Measurements from ENCODE around the gene SATB2. TPM values are rescaled to one million over a fixed set of nuclear protein-coding genes. Genes with fewer than 3 reads are reported as not detected.

Gene SATB2
- total RNA-seq, 1 experiment from 2014 or later, result 3.0 TPM

DNA sequence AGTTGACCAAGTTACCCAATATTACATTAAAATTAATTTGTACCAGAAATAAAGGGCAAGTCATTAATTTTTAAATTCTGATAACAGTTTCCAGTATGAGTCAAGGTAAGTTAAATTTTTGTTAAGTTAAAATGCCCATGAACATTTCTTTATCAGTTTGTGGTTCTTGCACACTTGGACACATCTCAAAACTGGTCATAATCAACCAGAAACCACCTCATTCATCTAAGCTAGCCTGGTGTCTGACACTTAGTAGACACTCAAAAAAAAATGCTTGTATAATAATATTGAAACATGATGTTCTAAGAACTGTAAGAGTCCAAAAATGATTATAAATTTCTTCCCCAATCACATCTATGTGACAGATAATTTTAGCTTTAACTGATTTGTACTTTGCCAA is 62.4 kb downstream of the SATB2 start:
- TF ChIP-seq, protein P1, sequence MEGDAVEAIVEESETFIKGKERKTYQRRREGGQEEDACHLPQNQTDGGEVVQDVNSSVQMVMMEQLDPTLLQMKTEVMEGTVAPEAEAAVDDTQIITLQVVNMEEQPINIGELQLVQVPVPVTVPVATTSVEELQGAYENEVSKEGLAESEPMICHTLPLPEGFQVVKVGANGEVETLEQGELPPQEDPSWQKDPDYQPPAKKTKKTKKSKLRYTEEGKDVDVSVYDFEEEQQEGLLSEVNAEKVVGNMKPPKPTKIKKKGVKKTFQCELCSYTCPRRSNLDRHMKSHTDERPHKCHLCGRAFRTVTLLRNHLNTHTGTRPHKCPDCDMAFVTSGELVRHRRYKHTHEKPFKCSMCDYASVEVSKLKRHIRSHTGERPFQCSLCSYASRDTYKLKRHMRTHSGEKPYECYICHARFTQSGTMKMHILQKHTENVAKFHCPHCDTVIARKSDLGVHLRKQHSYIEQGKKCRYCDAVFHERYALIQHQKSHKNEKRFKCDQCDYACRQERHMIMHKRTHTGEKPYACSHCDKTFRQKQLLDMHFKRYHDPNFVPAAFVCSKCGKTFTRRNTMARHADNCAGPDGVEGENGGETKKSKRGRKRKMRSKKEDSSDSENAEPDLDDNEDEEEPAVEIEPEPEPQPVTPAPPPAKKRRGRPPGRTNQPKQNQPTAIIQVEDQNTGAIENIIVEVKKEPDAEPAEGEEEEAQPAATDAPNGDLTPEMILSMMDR (conservative IDR thresholded peaks at IDR 0.05; ENCODE audit: low read depth, low read length), result no peak
- TF ChIP-seq EZH2phosphoT487 (IDR thresholded peaks at IDR 0.05; ENCODE audit: borderline replicate concordance, low read length) (no peak), EZH2 (IDR thresholded peaks at IDR 0.05; ENCODE audit: low read length, unreplicated experiment) (no peak)
- H3K4me2 ChIP-seq (ENCODE audit: low read length), result no peak overlapping the region

DNA sequence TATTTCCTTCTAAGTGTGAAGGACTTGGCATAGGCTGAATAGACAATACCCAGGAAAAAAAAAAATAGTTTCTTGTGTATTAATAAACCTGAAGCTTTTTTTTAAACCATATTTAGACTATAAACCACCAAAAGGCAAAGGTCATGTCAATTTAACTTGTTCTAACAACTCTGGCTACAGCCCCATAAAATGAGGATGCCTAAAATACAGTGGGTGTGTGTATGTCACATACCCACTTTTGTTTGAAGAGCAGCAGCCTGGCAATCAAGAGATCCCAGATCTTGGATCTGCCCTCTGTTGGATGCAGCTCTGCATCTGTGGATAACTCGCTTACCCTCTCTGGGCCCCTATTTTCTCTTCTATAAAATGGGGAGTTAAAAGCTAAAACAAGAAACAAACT is 65.4 kb downstream of the SATB2 start:
- no peaks in the 10 kb centered on the region for H3K9me2 ChIP-seq (replicated peaks; ENCODE audit: low read length)
- no peaks in the 10 kb centered on the region for H3K79me2 ChIP-seq (ENCODE audit: low read length)
- no peaks in the 10 kb centered on the region for H3K27me3 ChIP-seq (ENCODE audit: low read length)
- POLR2A ChIA-PET (ENCODE audit: unreplicated experiment), result no interaction called here
- no peak for TF ChIP-seq EZH2 (IDR thresholded peaks at IDR 0.05; ENCODE audit: low read length, unreplicated experiment)
- TF ChIP-seq, protein P1 (conservative IDR thresholded peaks at IDR 0.05; ENCODE audit: low read depth, low read length), result no peak
- no peaks in the 10 kb centered on the region for H4K20me1 ChIP-seq (ENCODE audit: low read length)
- CTCF ChIA-PET, result no interaction called here
- no TSS peak for BruUV-seq (replicated peaks)
- ATAC-seq (peak; percentile 81), DNase-seq (peak; percentile 19)
- no peak overlapping the region for H3K4me2 ChIP-seq (ENCODE audit: low read length)
- intact Hi-C loops (cut with micrococcal nuclease), result loop anchor here (2.0 kb wide), 1 partner anchor 16 kb away; no protein-coding TSS in a partner anchor
- H3K9me3 ChIP-seq (ENCODE audit: low read length), result no peaks in the 10 kb centered on the region
- no peaks in the 10 kb centered on the region for H3K4me1 ChIP-seq (ENCODE audit: insufficient read depth, low read length)
- no peaks in the 10 kb centered on the region for H3F3A ChIP-seq (ENCODE audit: low read length, unreplicated experiment)
- H3K9ac ChIP-seq (ENCODE audit: low read length), result no peak overlapping the region
- H3K36me3 ChIP-seq (ENCODE audit: low read depth, low read length), result no peaks in the 10 kb centered on the region
- H2AFZ ChIP-seq (ENCODE audit: low read length), result no peak overlapping the region
- no peak overlapping the region for H3K27ac ChIP-seq (ENCODE audit: low read length)
- H3K4me3 ChIP-seq (ENCODE audit: low read length), result no peak overlapping the region

More for the DNA sequence above, 62.4 kb downstream of the SATB2 start:
- Histone ChIP-seq H3K4me3 (ENCODE audit: low read length) (no peak overlapping the region), H3K36me3 (ENCODE audit: low read depth, low read length) (no peaks in the 10 kb centered on the region), H2AFZ (ENCODE audit: low read length) (no peak overlapping the region), H3K4me1 (ENCODE audit: insufficient read depth, low read length) (no peaks in the 10 kb centered on the region), H3K27me3 (ENCODE audit: low read length) (no peaks in the 10 kb centered on the region), H3K27ac (ENCODE audit: low read length) (no peak overlapping the region), H3K79me2 (ENCODE audit: low read length) (no peaks in the 10 kb centered on the region), H3K9me2 (replicated peaks; ENCODE audit: low read length) (no peaks in the 10 kb centered on the region), H4K20me1 (ENCODE audit: low read length) (no peaks in the 10 kb centered on the region), H3K9ac (ENCODE audit: low read length) (no peak overlapping the region), H3K9me3 (ENCODE audit: low read length) (no peaks in the 10 kb centered on the region), H3F3A (ENCODE audit: low read length, unreplicated experiment) (no peaks in the 10 kb centered on the region)
- ChIA-PET CTCF (no interaction called here), POLR2A (ENCODE audit: unreplicated experiment) (no interaction called here)
- no TSS peak for BruUV-seq (replicated peaks)
- ATAC-seq (no peak), DNase-seq (no peak)
- intact Hi-C loops (cut with micrococcal nuclease), result no loop called here

DNA sequence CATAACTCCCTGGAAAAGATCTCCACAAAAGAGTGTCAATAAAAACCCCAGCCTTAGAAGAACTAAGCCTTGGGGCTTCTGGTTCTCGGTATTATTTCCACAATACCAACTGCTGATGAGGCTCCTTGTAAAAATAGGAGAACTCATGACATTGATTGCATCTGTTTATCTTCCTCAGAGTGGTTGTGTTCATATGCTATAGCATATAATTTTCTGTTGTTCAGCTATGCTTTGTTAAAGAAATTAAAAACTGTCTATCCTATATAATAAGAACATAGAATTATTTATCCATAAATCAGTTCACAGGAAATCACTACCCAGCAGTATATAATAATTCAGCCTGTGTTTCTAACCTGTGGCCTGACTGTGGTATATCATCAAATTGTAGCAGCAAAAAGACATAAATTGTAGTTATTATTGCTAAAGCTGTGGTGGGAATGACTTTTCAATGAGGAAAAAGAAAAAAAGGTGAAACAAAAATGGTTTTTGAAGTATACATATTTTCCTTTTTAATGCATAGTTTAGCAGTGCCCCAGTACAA is 68.9 kb downstream of the SATB2 start:
- no peak overlapping the region for H3K4me3 ChIP-seq (ENCODE audit: low read length)
- ChIA-PET CTCF (no interaction called here), POLR2A (ENCODE audit: unreplicated experiment) (no interaction called here)
- intact Hi-C loops (cut with micrococcal nuclease), result no loop called here
- H3K4me2 ChIP-seq (ENCODE audit: low read length), result no peak overlapping the region
- H3K4me1 ChIP-seq (ENCODE audit: insufficient read depth, low read length), result no peaks in the 10 kb centered on the region
- no peaks in the 10 kb centered on the region for H4K20me1 ChIP-seq (ENCODE audit: low read length)
- H3K79me2 ChIP-seq (ENCODE audit: low read length), result no peaks in the 10 kb centered on the region
- H3K27me3 ChIP-seq (ENCODE audit: low read length), result no peaks in the 10 kb centered on the region
- no peak for TF ChIP-seq EZH2 (IDR thresholded peaks at IDR 0.05; ENCODE audit: low read length, unreplicated experiment)
- no peak for ATAC-seq
- no TSS peak for BruUV-seq (replicated peaks)
- no peak overlapping the region for H3K9ac ChIP-seq (ENCODE audit: low read length)
- H3F3A ChIP-seq (ENCODE audit: low read length, unreplicated experiment), result no peaks in the 10 kb centered on the region
- H3K36me3 ChIP-seq (ENCODE audit: low read depth, low read length), result no peaks in the 10 kb centered on the region
- no peak for DNase-seq
- no peak overlapping the region for H3K27ac ChIP-seq (ENCODE audit: low read length)
- H3K9me2 ChIP-seq (replicated peaks; ENCODE audit: low read length), result no peaks in the 10 kb centered on the region
- no peak overlapping the region for H2AFZ ChIP-seq (ENCODE audit: low read length)
- no peaks in the 10 kb centered on the region for H3K9me3 ChIP-seq (ENCODE audit: low read length)
